BE2C (cell line): ENCODE measurements around the gene DOK6.

Experiments used
- DNase-seq: peaks from one replicate; pipeline ENCODE4 v3.0.0-alpha.2; 2020
- H3K27me3 ChIP-seq: fragments of 250-450 bp; sonication (Bioruptor Pico); 2 replicates; pipeline ENCODE4 v1.5.1; 2020; ENCODE audit warnings: mild to moderate bottlenecking
- H3K36me3 ChIP-seq: fragments of 250-450 bp; sonication (Bioruptor Pico); 2 replicates; pipeline ENCODE4 v1.5.1; 2020; ENCODE audit warnings: mild to moderate bottlenecking
- H3K4me1 ChIP-seq: fragments of 250-450 bp; sonication (Bioruptor Pico); 2 replicates; pipeline ENCODE4 v1.5.1; 2020
- H3K4me3 ChIP-seq: 2 replicates; pipeline ENCODE4 v1.5.1; 2011; ENCODE audit warnings: low read depth, low read length
- H3K9me3 ChIP-seq: fragments of 250-450 bp; sonication (Bioruptor Pico); 2 replicates; pipeline ENCODE4 v1.5.1; 2020
- CTCF ChIP-seq: IDR thresholded peaks from 2 replicates; pipeline ENCODE4 v1.5.1; 2012; ENCODE audit warnings: mild to moderate bottlenecking, low read depth, low read length

Gene DOK6

GRCh38 chr18:69885355-69885754 lies 484.7 kb downstream of the DOK6 start:
- no peak for DNase-seq
- H3K4me3 ChIP-seq = no peak overlapping the region
- TF ChIP-seq CTCF = no peak

GRCh38 chr18:69885841-69886531 lies 485.3 kb downstream of the DOK6 start:
- Histone ChIP-seq H3K27me3 (no peaks in the 10 kb centered on the region), H3K9me3 (no peaks in the 10 kb centered on the region), H3K4me1 (no peaks in the 10 kb centered on the region), H3K36me3 (no peaks in the 10 kb centered on the region), H3K4me3 (no peak overlapping the region)
- no peak for DNase-seq
- no peak for TF ChIP-seq CTCF

More at GRCh38 chr18:69885355-69885754, 484.7 kb downstream of the DOK6 start:
- Histone ChIP-seq H3K9me3 (no peaks in the 10 kb centered on the region), H3K36me3 (no peaks in the 10 kb centered on the region), H3K4me1 (no peaks in the 10 kb centered on the region), H3K27me3 (no peaks in the 10 kb centered on the region)

GRCh38 chr18:69887256-69887655 lies 486.6 kb downstream of the DOK6 start:
- Histone ChIP-seq H3K4me1 (no peaks in the 10 kb centered on the region), H3K36me3 (no peaks in the 10 kb centered on the region), H3K4me3 (no peak overlapping the region), H3K9me3 (no peaks in the 10 kb centered on the region), H3K27me3 (no peaks in the 10 kb centered on the region)
- TF ChIP-seq CTCF = no peak
- no peak for DNase-seq

GRCh38 chr18:69889009-69889408 lies 488.3 kb downstream of the DOK6 start:
- no peaks in the 10 kb centered on the region for H3K36me3 ChIP-seq
- no peaks in the 10 kb centered on the region for H3K27me3 ChIP-seq
- H3K4me3 ChIP-seq = no peak overlapping the region
- no peaks in the 10 kb centered on the region for H3K4me1 ChIP-seq
- TF ChIP-seq CTCF = no peak
- no peak for DNase-seq
- H3K9me3 ChIP-seq = no peaks in the 10 kb centered on the region

GRCh38 chr18:69890558-69890957 lies 489.9 kb downstream of the DOK6 start:
- TF ChIP-seq CTCF = no peak
- H3K36me3 ChIP-seq = no peaks in the 10 kb centered on the region
- no peaks in the 10 kb centered on the region for H3K9me3 ChIP-seq
- no peak for DNase-seq
- no peaks in the 10 kb centered on the region for H3K27me3 ChIP-seq
- H3K4me3 ChIP-seq = no peak overlapping the region
- no peaks in the 10 kb centered on the region for H3K4me1 ChIP-seq

GRCh38 chr18:69894467-69894866 lies 493.8 kb downstream of the DOK6 start:
- H3K4me3 ChIP-seq = no peak overlapping the region
- H3K4me1 ChIP-seq = no peaks in the 10 kb centered on the region
- no peaks in the 10 kb centered on the region for H3K36me3 ChIP-seq
- no peaks in the 10 kb centered on the region for H3K27me3 ChIP-seq
- H3K9me3 ChIP-seq = no peaks in the 10 kb centered on the region
- TF ChIP-seq CTCF = no peak
- DNase-seq = no peak
